Astrocyte (in vitro differentiated cells and primary cell): ENCODE results near the gene SOCS2. TPM values are rescaled to one million over a fixed set of nuclear protein-coding genes. Genes with fewer than 3 reads are reported as not detected.

Experiments used
- DNase-seq: peaks from one replicate; pipeline ENCODE4 v3.0.0-alpha.2; 2010; ENCODE audit warnings: low read depth
- FAIRE-seq: peaks from 2 replicates; lab custom pipeline; 2011; peaks lifted over from hg19 to GRCh38; lab: Jason Lieb, UNC
- H2AFZ ChIP-seq: 2 replicates; pipeline ENCODE4 v1.6.0; 2012; ENCODE audit warnings: low read depth, low read length, inconsistent platforms
- H3K27ac ChIP-seq: 2 replicates; pipeline ENCODE4 v1.5.1; 2011; ENCODE audit warnings: low read depth, low read length, inconsistent platforms
- H3K27me3 ChIP-seq: 2 replicates; pipeline ENCODE4 v1.6.0; 2011; ENCODE audit warnings: low read length, inconsistent platforms; ENCODE audit not compliant: insufficient read depth
- H3K36me3 ChIP-seq: 2 replicates; pipeline ENCODE4 v1.5.1; 2011; ENCODE audit warnings: low read length, inconsistent platforms; ENCODE audit not compliant: insufficient read depth
- H3K4me1 ChIP-seq: 2 replicates; pipeline ENCODE4 v1.5.1; 2011; ENCODE audit warnings: low read length, inconsistent platforms; ENCODE audit not compliant: insufficient read depth
- H3K4me2 ChIP-seq: 2 replicates; pipeline ENCODE4 v1.6.0; 2012; ENCODE audit warnings: low read length, inconsistent platforms
- H3K4me3 ChIP-seq: 2 replicates; pipeline ENCODE4 v1.5.1; 2011; ENCODE audit warnings: low read depth, mild to moderate bottlenecking, low read length, inconsistent platforms; ENCODE audit not compliant: insufficient read depth
- H3K79me2 ChIP-seq: 2 replicates; pipeline ENCODE4 v1.6.0; 2012; ENCODE audit warnings: mild to moderate bottlenecking, low read length, inconsistent platforms; ENCODE audit not compliant: insufficient read depth
- H3K9ac ChIP-seq: 2 replicates; pipeline ENCODE4 v1.6.0; 2012; ENCODE audit warnings: mild to moderate bottlenecking, low read length, inconsistent platforms
- H3K9me3 ChIP-seq: 2 replicates; pipeline ENCODE4 v1.5.1; 2012; ENCODE audit warnings: low read depth, mild to moderate bottlenecking, low read length, inconsistent platforms; ENCODE audit not compliant: insufficient read depth
- H4K20me1 ChIP-seq: 2 replicates; pipeline ENCODE4 v1.6.0; 2012; ENCODE audit warnings: low read length, inconsistent platforms; ENCODE audit not compliant: insufficient read depth
- H3K27ac Mint-ChIP-seq: one replicate; pipeline ENCODE4 v1.8.0; 2021; ENCODE audit warnings: mild to moderate bottlenecking, mixed read lengths; ENCODE audit not compliant: unreplicated experiment
- H3K27me3 Mint-ChIP-seq: one replicate; pipeline ENCODE4 v1.8.0; 2021; ENCODE audit warnings: low read depth, mixed read lengths; ENCODE audit not compliant: unreplicated experiment
- H3K36me3 Mint-ChIP-seq: one replicate; pipeline ENCODE4 v1.8.0; 2021; ENCODE audit warnings: low read depth, mixed read lengths; ENCODE audit not compliant: unreplicated experiment
- H3K4me1 Mint-ChIP-seq: one replicate; pipeline ENCODE4 v1.8.0; 2021; ENCODE audit warnings: low read depth, mixed read lengths; ENCODE audit not compliant: unreplicated experiment
- H3K4me3 Mint-ChIP-seq: one replicate; pipeline ENCODE4 v1.8.0; 2021; ENCODE audit warnings: mild to moderate bottlenecking, moderate library complexity, mixed read lengths; ENCODE audit not compliant: unreplicated experiment
- H3K9me3 Mint-ChIP-seq: one replicate; pipeline ENCODE4 v1.8.0; 2021; ENCODE audit warnings: mild to moderate bottlenecking, mixed read lengths; ENCODE audit not compliant: unreplicated experiment
- EZH2 ChIP-seq: IDR thresholded peaks from 2 replicates; pipeline ENCODE4 v1.6.1; 2012; ENCODE audit warnings: mild to moderate bottlenecking, low read length, inconsistent platforms; ENCODE audit not compliant: insufficient read depth
- total RNA-seq: library from RNA; stranded (reverse); gene quantifications from 2 replicates; pipeline ENCODE4 v1.2.1, GENCODE V29; 2021
- TF ChIP-seq, protein P1 (sequence below): IDR thresholded peaks from 2 replicates; pipeline ENCODE4 v1.5.1; 2011; ENCODE audit warnings: low read depth, mild to moderate bottlenecking, inconsistent platforms, low read length, moderate library complexity; ENCODE audit not compliant: insufficient read depth

The SOCS2 gene
- total RNA-seq, 1 donor from 2014 or later, result 6.4 TPM

DNA sequence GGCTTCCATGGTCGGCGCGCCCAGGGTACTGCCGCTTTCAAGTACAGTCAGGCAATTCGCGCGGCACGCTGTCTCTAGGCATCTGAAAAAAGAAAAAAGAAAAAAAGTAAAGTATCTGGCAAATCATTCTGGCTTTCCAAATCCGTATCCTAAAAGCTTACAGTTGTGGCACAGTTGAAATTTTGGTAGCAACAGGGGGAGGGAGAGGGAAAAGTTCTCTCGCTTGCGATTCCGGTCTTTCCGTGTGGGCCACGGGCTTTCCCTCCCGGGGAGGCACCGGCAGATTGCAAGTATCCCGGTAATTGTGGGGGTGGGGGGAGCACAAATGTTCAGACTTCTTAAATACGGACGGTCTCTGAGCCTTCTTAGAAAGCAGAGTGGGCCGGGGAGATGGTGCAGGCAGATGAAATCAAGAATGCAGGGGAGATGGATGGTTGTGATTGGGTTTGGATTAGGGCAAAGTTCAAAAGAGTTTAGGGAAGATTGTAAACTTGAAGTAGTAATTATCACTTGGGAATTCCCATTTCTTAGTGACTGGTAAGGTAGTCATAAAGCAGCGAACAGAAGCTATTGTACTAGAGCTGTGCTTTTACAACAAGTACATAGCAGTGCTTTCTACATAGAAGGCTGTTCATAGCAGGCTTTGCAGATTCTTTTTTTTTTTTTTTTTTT is 1.2 kb downstream of the SOCS2 start:
- TF ChIP-seq EZH2, result peak; percentile 28
- TF ChIP-seq, protein P1, sequence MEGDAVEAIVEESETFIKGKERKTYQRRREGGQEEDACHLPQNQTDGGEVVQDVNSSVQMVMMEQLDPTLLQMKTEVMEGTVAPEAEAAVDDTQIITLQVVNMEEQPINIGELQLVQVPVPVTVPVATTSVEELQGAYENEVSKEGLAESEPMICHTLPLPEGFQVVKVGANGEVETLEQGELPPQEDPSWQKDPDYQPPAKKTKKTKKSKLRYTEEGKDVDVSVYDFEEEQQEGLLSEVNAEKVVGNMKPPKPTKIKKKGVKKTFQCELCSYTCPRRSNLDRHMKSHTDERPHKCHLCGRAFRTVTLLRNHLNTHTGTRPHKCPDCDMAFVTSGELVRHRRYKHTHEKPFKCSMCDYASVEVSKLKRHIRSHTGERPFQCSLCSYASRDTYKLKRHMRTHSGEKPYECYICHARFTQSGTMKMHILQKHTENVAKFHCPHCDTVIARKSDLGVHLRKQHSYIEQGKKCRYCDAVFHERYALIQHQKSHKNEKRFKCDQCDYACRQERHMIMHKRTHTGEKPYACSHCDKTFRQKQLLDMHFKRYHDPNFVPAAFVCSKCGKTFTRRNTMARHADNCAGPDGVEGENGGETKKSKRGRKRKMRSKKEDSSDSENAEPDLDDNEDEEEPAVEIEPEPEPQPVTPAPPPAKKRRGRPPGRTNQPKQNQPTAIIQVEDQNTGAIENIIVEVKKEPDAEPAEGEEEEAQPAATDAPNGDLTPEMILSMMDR, result no peak
- H3K9me3 ChIP-seq, result no peaks in the 10 kb centered on the region
- peak overlapping the region; percentile 77 for H2AFZ ChIP-seq
- peak overlapping the region; percentile 16 for H3K27ac Mint-ChIP-seq
- peak overlapping the region; percentile 99 for H3K4me2 ChIP-seq
- H3K27me3 ChIP-seq, result no peaks in the 10 kb centered on the region
- H3K36me3 Mint-ChIP-seq, result no peaks in the 10 kb centered on the region
- FAIRE-seq, result no peak
- H3K27me3 Mint-ChIP-seq, result peaks cover 12% of the 10 kb centered on the region
- peaks cover 35% of the 10 kb centered on the region for H3K79me2 ChIP-seq
- peak overlapping the region; percentile 83 for H3K4me3 ChIP-seq
- no peaks in the 10 kb centered on the region for H3K9me3 Mint-ChIP-seq
- H4K20me1 ChIP-seq, result peaks cover 9% of the 10 kb centered on the region
- H3K9ac ChIP-seq, result peak overlapping the region; percentile 77
- peaks cover 4% of the 10 kb centered on the region for H3K4me1 Mint-ChIP-seq
- peak; percentile 12 for DNase-seq
- H3K36me3 ChIP-seq, result no peaks in the 10 kb centered on the region
- no peak overlapping the region for H3K27ac ChIP-seq
- peaks cover 13% of the 10 kb centered on the region for H3K4me1 ChIP-seq
- peak overlapping the region; percentile 71 for H3K4me3 Mint-ChIP-seq

GRCh38 chr12:93577222-93577621 is 4.7 kb downstream of the SOCS2 start:
- Mint-ChIP-seq H3K9me3 (no peaks in the 10 kb centered on the region), H3K4me1 (peaks cover 3% of the 10 kb centered on the region), H3K4me3 (no peak overlapping the region), H3K36me3 (no peaks in the 10 kb centered on the region), H3K27ac (no peak overlapping the region), H3K27me3 (peaks cover 12% of the 10 kb centered on the region)
- Histone ChIP-seq H3K4me2 (no peak overlapping the region), H3K36me3 (no peaks in the 10 kb centered on the region), H3K79me2 (peaks cover 32% of the 10 kb centered on the region), H3K9ac (no peak overlapping the region), H3K27ac (no peak overlapping the region), H3K27me3 (no peaks in the 10 kb centered on the region), H4K20me1 (peaks cover 9% of the 10 kb centered on the region), H3K4me1 (peaks cover 10% of the 10 kb centered on the region), H3K4me3 (no peak overlapping the region), H2AFZ (no peak overlapping the region), H3K9me3 (no peaks in the 10 kb centered on the region)
- TF ChIP-seq, protein P1, result no peak
- no peak for TF ChIP-seq EZH2
- no peak for DNase-seq
- FAIRE-seq, result no peak

GRCh38 chr12:93578221-93578620 is 5.7 kb downstream of the SOCS2 start:
- no peak overlapping the region for H3K4me3 ChIP-seq
- no peak for DNase-seq
- no peaks in the 10 kb centered on the region for H3K27me3 ChIP-seq
- Mint-ChIP-seq H3K27ac (no peak overlapping the region), H3K4me1 (peaks cover 3% of the 10 kb centered on the region), H3K27me3 (peaks cover 8% of the 10 kb centered on the region), H3K36me3 (no peaks in the 10 kb centered on the region), H3K9me3 (no peaks in the 10 kb centered on the region), H3K4me3 (no peak overlapping the region)
- no peak for TF ChIP-seq EZH2
- TF ChIP-seq, protein P1, result no peak
- no peaks in the 10 kb centered on the region for H3K9me3 ChIP-seq
- H3K36me3 ChIP-seq, result no peaks in the 10 kb centered on the region
- no peak overlapping the region for H3K4me2 ChIP-seq
- H3K4me1 ChIP-seq, result peaks cover 5% of the 10 kb centered on the region
- H4K20me1 ChIP-seq, result peaks cover 9% of the 10 kb centered on the region
- H3K9ac ChIP-seq, result no peak overlapping the region
- no peak for FAIRE-seq
- H3K27ac ChIP-seq, result no peak overlapping the region
- H3K79me2 ChIP-seq, result peaks cover 22% of the 10 kb centered on the region
- H2AFZ ChIP-seq, result no peak overlapping the region
